Hippocampal formation (tissue), 2 donors: ENCODE results near the gene ST6GALNAC3.
"Not testable (repeated sequence)": the region's sequence is repeated elsewhere in the genome, so short reads cannot be mapped to it uniquely, and the experiment has no call there.

Experiments used
- DNase-seq, 2 donors: peaks; one replicate each; lab custom pipeline; 2025; lab: John Stamatoyannopoulos, UW

Gene ST6GALNAC3

DNA sequence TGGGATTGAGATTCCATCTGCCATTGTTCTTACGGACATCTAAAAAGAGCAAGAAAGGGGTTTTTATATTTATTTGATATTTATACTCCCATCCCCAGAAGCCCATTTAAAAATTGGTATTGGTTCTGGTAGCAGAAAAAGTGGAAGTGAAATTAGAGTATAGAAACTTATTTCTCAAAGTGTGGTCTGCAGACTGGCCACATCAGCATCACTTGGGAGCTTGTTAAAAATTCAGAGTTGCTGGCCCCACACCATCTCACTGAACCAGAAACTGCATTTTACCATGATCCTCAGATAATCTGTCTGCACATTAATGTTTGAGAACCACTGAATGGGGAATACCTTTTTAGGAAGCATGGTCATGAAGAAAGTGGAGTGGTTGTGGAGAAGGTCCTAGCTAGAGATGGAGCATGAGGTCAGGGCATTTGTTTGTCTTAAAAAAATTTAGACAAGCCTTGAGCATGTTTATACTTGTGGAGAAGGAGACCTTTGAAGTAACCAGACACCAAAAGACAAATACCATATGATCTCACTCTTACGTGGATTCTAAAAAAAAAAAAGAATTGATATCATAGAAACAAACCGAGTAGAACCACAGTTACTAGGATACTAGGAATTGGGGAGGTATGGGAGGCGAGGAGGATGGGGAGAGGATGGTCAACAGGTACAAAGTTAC is 116.3 kb downstream of the ST6GALNAC3 start:
- no peak for DNase-seq

DNA sequence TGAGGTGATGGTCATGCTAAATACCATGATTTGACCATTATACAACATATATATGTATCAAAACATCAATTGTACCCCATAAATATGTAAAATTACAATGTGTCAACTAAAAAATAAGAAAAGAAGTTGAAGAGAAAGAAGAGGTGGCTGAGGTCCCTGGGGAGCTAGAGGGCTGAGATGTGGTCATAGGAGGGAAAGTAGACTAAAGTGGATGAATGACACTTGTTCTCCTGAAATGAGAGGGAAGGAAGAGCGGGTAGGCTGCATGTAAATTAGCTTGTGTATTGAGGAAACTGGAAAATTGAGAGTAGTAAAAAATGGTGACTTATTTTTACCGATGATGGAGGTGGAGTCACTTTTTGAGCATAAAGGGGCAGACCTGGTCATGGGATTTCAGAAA is 117.0 kb downstream of the ST6GALNAC3 start:
- no peak for DNase-seq

DNA sequence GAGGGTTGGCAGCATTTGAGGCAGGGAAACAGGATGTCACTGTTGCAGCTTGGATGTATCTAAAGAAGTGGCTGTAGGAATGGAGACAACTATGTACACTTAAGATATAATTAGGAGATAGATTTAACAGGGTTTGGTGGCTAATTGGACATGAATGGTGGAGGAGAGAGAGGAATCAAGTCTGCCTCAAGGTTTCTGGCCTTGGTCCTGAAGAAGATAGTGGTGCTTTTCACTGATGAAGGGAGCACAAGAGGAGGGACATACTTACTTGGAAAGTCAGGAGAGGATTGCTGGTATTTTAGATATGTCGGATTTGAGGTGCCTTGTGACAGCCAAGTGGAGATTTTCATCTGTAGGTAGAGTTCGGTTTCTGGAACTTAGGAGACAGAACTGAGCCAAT is 123.9 kb downstream of the ST6GALNAC3 start:
- DNase-seq = no peak

GRCh38 chr1:76202670-76203069 is 128.1 kb downstream of the ST6GALNAC3 start:
- no peak for DNase-seq

GRCh38 chr1:76203127-76203526 is 128.6 kb downstream of the ST6GALNAC3 start:
- DNase-seq = no peak

- DNase-seq = no peak
Measured at GRCh38 chr1:76209238-76209637, 134.7 kb downstream of the ST6GALNAC3 start.

DNA sequence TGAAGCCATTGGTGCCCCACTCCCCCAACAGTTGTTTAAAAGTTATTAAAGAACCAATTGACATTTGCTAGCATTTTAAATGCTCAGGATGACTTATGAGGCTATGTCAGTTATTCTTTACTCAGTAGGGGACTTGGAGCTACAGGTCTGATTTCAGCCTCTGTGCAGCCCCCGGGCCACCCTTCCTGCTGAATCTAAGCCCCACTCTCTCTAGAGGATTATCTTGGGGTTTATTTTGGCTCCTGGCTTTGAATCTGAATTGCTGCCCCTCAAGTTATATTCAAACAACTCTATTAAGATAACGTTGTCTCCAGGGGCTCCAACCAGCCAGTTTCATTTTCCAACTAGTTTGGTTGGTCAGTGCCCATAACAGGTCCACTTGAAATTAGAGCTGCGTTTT is 135.1 kb downstream of the ST6GALNAC3 start:
- no peak for DNase-seq

DNA sequence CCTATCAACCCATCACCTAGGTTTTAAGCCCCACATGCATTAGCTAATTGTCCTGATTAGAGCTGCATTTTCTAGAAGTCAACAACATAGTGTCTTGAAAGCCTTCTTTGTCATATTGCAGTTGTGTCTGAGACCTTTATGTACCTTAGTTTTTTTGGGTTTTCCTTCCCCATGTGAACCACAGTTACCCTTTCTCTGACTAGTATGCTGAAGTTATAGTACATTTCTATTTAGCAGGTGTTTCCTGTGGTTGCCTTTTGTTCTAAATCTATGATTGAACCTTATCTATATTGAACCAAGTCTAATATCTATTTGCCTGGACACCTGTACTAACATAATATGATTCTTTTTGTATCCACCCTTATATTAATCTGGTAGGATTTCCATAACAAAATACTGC is 135.6 kb downstream of the ST6GALNAC3 start:
- no peak for DNase-seq

GRCh38 chr1:76218888-76219287 is 144.3 kb downstream of the ST6GALNAC3 start:
- DNase-seq = no peak

DNA sequence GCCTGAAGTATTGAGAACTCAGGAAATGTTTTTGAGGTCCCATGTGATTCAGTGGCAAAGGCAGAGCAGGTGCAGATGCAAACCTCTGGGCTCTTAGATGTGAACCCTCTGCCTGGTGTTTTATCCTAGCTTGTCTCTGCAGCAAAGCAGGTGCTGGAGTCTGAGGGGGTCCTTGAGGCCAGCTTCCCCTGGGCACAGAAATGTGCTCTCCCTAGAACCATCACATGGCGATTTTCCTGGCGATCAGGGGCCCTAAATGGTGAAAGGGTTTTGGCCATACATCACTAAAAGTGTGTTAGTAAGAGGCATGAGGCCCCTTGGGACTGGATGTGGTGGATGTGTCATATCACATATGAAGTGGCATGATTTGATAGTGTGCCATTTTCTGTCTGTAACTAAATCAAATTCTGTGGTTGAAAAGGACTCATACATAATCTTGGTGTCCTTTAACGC is 144.8 kb downstream of the ST6GALNAC3 start:
- DNase-seq = no peak

- DNase-seq = no peak
Measured at GRCh38 chr1:76224752-76225151, 150.2 kb downstream of the ST6GALNAC3 start.

DNA sequence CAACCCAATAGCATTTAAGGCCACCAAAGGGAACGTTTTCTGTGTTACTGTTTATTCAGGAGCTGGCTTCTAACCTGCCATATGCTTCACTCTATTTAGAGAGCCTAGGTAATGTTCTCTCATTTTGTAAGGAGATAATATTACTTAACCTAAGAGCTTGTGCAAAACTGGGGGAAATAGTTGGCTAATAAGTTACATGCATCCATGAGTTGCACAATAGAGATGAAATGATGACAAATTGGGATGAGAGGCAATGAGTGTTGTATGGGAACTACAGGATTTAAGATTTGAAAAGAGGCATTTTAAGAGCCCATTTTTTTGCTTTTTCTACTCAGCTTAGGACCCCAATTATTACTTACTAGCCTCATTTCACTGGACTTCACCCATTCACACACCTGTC is 151.0 kb downstream of the ST6GALNAC3 start:
- no peak for DNase-seq

DNA sequence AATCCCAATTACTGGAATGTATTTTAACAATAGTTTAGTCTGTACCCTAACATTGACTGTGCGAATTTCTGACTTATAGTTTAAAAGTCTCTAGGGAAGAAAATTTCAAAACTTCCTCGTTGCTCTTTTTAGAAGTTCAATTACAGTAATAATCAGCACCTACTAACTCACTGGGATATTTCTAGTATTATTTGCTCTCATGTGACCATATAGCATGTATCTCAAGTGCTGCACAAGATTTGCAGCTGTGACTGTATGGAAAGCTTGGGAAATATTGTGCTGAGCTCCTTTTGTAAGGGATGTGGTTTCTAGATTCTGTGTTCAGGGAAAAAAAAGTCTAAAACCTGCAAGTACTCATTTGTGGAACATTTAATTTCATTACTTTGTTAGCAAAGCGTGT is 153.1 kb downstream of the ST6GALNAC3 start:
- no peak for DNase-seq

DNA sequence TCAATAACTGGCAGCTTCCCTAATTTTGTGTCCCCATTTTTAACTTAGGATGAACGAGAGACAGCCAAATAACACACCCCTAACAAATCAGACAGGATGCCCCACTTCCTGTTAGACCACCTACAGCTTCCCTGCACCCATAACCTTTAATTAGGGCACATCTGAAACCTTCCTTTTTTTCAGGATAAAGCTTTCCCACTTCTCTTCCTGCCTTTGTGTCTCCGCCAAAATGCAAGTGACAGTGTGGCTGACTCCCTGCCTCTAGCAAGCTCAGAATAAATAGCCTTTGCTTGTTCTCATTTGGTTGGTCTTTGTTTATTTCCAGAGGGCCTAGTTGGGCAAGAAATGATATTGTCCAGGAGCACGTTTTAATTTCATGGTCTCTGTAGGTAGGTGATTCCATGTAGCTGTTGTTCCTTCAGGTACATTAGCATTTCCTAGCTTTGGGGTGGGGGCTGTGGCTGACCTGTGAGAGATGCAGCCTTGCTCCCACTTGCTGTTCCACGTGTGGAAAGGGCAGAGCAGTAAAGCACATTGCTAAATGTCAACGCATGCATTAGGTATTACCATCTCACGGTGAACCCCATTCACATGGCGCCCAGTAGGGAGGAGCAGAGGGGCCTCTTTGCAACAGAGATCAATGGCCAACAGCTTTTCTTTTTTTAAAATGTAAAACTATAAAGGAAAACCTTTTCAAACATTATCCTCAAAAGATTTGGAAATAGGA is 154.9 kb downstream of the ST6GALNAC3 start:
- no peak for DNase-seq

- no peak for DNase-seq
Measured at GRCh38 chr1:76230842-76231281, 156.3 kb downstream of the ST6GALNAC3 start.

DNA sequence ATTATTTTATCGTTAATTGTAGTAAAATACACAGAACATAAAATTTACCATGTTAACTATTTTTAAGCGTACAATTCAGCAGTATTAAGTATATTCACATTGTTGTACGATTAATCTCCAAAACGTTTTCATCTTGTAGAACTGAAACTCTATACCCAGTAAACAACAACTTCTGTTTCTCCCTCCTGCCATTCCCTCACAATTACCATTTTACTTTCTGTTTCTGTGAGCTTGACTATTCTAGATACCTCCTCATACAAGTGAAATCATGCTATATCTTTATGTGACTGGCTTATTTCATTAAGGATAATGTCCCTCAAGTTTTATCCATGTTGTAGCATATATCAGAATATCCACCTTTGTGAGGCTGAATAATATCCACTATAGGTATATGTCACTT is 156.8 kb downstream of the ST6GALNAC3 start:
- no peak for DNase-seq

- DNase-seq = no peak
Measured at GRCh38 chr1:76232666-76233065, 158.1 kb downstream of the ST6GALNAC3 start.

DNA sequence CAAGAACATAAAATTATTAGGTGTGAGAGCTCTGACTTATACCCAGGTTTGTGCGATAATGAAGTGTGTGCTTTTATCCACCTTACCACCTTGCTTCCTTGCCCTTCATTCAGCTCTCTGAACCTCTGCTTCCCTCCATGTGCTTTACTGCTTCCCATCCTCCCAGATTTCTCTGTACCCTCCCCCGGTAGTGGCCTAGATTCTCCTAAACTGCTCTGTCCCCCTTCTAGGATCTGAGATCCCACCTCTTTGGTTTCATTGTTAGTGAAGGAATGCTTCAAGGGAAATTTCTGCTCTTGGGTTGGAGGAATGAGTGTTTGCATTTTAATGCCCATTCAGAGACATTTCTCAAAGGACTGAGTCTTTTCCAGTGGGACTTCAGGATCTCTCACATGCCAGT is 159.5 kb downstream of the ST6GALNAC3 start:
- no peak for DNase-seq

DNA sequence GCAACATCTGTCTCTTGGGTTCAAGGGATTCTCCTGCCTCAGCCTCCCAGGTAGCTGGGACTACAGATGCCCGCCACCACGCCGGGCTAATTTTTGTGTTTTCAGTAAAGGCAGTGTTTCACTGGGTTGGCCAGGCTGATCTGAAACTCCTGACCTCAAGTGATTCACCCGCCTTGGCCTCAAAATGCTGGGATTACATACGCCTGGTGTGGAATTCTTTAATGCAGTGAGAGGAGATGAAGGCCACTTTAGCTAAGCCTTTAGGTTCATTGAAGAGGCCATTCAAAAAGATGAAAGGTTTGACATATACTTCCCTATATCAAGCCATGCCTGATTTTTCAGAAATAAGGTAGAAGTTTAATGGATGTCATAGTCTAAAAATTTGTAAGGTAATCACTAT is 162.7 kb downstream of the ST6GALNAC3 start:
- no peak for DNase-seq

DNA sequence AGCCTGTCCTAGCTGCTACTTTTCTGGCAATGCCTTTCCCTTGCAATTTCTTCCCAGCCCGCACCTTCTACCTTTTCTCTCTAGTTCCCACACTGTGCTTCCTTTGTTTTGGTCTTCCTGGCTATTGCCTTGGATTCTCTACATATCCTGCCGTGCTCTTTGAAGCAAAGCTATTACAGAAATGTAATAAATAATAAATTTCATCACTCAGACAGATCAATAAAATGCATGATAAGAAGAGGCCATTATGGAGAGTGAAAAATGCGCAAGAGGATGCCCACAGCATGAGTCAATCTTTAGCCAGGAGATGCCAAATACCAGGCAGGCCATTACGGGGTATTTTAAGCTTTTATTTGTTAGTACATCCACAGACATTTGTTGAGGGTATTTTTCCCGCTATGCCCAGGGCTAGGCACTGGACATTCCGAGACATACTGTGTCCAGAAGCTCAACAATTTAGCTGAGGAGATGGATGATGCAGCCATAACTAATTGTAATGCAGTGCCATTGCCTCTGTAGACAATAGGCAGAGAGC is 163.6 kb downstream of the ST6GALNAC3 start:
- no peak for DNase-seq

DNA sequence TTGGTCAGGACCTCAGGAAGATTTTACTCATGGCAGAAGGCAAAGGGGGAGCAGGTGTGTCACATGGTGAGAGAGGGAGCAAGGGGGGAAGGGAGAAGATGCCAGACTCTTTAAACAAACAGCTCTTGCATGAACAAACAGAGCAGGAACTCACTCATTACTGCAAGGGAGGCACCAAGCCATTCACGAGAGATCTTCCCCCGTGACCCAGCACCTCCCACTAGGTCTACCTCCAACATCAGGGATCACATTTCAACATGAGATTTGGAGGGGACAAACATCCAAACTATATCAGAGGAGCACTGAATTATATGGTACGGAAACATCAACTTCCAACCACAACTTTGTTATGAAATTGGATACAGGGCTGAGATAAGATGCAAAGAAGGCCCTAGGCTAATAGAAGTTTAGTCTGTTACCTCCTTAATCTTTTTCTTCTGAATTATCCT is 164.9 kb downstream of the ST6GALNAC3 start:
- no peak for DNase-seq

- DNase-seq = no peak
Measured at GRCh38 chr1:76240316-76240715, 165.8 kb downstream of the ST6GALNAC3 start.

GRCh38 chr1:76242587-76242986 is 168.0 kb downstream of the ST6GALNAC3 start:
- not testable (repeated sequence) for DNase-seq
